Activated CD4-positive, alpha-beta T cell treated with anti-CD3 and anti-CD28 coated beads, Interleukin-2, amount 50 U/mL, for 16 hours (primary cell): Measurements from ENCODE around the gene SORCS2.

Experiments used
- DNase-seq: peaks from one replicate; pipeline ENCODE4 v3.0.0-alpha.2; 2020

SORCS2 gene

DNA sequence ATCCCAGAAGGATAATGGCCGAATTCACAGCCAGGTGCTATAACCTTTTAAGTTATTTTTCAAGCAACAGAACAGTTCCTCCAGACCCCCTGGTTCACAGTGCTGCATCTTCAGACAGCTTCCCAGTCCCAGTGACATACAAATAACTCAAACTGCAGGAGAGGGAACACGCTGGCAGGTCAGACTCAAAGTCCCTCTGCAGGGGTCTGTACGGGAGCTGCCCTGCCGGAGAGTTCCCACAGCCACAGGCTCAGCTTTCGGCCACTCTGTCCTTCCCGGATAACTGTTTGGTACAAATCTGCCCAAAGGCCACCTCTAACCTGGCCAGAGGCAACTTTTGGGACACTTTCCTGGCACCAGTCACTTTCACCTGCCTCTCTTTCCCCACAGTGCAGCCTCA lies 517.1 kb downstream of the SORCS2 start:
- no peak for DNase-seq

DNA sequence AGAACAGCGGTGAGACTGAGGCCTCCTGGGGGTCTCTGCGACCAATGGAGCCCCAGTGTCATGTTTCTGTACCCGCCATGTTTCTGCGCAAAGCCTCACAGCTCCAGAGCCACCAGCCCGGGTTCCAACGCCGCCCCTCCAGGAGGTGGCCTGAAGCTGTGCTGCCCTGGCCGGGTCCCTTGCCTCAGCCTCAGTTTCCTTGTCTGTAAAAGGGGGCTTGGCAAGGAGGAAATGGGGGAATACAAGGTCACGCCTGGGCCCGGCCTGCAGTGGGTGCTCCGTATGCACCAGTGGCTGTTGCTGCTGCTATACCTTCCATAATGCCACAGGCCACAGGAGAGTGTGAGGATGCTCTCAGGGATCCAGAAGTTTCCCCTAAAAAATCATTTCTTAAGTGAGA lies 517.8 kb downstream of the SORCS2 start:
- no peak for DNase-seq

DNA sequence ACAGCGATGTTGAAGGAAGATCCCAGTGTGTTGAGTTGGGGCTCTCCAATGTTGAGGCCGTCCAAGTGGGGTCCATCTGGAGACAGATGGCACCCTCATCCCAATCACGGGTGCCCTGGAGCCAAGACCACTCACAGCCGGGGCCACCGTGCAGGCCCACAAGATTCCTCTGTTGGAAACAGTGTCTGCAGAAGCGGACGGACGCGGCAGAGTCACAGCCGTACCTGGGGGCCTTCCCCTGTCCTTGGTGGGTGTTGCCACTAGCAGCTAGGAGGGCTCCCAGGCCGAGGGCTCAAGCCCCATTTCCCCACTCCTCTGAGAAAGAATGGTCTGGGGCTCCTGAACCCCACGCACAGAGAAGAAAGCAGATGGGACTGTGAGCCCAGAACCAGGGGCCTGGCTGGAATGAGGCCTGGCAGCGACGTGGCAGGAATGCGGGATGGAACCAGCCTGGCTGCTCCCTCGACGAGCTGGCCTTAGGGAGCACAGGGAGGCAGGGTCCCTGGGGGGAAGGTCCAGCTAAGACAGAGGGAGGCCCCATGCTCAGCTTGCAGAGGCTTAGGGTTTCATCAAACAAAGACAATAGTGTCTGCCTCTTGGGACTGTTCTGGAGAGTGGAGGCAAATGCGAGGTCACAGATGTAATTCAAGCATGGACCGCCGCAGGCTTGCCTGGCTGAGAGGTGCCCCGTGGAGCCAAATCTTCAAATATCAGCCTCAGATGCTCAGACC lies 518.4 kb downstream of the SORCS2 start:
- DNase-seq: no peak

DNA sequence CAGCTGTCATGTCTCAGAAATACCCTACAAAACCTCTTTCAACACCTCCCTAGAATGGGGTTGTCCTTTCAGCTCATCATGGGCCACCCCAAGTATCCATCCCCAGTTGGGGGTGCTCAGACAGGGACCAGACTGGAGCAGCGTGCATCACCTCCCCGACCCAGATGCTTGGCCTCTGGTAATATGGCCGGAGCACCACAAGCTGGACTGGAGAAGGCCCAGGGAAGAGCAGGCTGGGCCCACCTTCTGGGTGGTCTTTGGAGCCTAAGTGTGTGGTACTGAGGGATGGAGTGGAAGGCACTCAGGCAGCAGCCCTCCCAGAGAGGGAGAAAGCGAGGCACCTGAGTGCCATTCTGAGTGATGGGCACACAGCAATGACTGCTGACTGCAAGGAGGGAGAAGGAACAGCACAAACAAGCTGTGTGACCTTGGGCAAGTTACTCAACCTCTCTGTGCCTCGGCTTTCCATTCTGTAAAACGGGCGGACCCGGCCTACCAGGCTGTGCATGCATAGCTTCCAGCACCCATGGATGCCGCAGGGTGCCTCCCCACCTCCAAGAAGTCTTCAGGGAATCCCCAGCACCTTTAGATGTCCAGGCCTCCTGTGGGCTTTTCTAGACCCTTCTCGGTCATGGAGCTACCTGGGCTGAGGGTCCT lies 519.1 kb downstream of the SORCS2 start:
- DNase-seq: no peak

DNA sequence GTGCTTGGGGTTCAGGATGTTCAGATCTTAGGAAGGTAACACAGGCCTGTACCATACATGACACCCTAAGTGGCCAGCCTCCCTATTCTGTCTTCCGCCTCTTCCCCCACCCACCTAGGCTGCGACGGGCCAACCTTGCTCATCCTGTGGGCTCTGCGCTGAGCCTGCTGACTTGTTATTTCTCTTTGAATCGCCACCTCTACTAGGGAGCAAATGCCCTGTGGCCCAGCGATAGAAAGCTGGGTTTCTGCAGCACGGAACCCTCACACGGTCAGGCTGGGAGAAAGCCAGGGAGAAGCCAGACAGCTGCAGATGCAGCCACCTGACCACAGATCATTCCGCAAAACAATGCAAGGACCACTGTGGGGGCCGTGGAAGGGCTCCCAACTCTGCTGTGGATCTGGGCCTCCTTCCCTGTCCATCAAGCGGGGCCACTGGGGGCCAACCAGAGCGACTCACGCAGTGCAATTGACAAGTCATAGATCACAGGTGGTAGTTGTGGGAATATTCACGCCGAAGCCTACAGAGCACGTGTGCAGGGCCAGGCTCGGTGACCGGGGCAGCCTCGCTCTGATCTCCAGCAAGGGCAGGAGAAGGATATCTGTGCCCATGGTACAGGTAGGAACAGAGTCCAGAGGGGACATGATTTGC lies 519.8 kb downstream of the SORCS2 start:
- no peak for DNase-seq

DNA sequence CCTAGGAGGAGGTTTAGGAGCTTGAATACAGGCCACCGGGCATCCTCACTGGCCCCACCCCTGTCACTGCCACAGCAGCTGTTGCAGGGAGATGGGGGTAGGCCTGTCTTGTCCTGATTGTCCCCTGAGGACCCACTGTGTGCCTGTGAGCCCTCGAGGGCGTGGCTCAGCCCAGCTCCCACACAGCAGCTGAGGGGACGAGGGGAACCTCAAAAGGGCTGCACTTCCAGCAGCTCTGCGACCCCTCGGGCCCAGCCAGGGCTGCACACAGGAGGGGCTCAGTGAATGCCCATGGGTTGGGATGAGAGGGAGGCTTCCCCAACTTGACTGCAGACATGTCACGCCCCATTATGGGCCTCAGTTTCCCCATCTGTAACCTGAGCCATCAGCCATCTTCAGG lies 521.4 kb downstream of the SORCS2 start:
- no peak for DNase-seq

DNA sequence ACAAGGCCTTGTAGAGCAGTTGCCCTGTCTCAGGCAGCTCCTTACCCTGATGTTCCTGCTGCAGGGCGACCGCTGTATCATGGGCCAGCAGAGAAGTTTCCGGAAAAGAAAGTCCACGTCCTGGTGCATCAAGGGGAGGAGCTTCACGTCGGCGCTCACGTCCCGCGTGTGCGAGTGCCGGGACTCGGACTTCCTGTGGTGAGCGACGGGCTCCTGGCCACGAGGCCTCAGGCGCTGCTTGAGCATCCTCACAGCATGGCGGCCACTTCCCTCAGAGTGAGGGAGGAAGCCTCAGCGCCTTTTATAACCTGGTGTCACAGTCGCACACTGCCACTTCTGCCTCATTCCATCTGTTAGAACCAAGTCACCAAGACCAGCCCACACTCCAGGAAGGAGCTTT lies 521.8 kb downstream of the SORCS2 start:
- DNase-seq: no peak

DNA sequence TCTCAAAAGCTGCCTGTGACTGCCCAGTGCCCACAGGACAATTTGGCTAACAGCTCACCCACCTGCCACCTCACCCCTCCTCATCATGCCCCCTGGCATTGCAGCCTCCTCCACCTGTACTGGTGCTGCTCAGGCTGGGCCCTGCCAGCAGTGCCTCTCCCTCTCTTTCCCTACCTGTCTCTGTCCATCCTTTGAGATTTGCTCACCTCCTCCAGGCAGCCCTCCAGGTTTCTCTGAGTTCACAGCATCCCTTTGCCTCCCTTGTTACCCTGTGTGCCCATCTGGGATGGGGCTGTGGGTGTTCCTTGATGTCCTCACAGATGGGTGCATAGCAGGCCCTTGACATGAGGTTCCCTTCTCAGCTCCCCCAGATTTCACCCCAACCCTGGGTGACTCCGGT lies 522.4 kb downstream of the SORCS2 start:
- DNase-seq: no peak

DNA sequence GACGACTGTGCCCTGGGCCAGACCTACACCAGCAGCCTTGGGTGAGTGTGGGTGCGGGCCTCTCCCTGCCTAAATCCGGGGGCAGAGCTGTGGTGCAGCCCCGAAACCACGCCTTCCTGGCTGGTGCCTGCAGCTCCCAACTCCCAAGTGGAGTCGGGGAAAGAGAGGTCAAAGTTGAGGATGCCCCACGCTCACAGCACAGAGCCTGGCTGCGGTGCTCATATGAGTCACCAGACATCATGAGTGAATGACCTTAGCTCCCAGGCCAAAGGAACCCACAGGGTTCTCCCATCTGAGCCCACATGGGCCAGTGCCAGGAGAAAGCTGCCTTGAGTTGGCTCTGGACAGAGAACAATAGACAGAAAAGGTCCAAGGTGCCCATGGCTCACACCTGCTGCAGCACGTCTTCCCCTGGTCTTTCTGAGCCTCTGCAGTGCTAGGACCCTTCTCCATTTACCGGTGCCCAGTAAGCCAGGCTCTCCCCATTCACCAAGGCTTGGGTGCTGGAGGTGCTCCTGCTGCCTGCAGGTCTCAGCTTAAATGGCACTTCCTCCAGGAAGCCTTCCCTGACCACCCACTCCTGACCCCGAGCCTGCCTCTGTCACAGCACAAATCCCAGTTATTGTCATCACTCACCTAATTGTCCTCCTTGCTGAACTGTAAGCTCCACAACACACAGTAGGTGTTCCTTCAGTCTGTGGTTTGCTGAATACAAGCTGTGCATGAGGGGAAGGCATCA lies 523.1 kb downstream of the SORCS2 start:
- DNase-seq: no peak

DNA sequence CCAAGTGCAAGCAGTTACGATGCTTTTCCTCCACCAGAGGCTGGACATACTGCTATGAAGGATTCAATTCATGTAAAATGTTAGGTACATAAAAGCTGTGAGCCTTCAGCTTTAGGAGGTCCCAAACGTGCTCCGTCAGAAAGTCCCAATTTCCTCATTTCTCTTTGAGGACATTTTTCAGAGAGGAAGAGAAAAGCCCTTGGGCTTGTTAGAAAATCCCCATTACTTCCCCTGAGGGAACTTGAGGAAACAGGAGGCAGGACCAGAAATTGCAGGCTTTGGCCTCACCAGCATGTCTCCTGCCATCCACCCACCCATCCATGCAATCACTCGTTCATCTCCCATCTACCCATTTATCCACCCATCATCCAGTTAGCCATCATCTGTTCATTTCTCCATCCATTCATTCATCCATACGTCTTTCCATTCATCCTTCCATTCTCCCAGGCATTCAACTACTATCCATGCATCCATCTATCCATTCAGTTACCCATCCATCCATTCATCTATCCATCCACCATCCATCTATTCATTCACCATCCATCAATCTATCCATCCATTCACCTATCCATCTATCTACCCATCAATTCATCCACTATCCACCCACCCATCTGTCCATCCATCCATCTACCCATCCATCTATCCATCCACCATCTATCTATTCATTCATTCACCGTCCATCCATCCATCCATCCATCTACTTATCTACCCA lies 523.8 kb downstream of the SORCS2 start:
- no peak for DNase-seq

DNA sequence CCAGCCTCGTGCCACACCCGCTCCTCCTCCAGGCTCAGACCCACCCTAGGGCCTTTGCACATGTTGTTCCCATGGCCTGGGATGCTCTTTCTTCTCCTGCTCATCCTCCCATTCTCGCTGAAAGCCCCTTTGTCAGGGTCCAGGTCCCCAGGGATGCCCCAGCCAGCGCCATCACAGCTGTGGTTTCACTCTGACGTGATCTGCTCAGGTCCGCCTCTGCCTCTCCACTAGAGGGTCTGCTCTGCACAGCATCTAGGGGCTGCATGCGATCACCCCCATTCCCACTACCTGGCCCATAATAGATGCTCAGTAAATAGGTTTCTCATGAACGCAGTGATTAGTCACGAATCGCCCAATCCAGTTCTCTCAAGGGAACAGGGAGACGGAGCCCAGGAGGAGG lies 524.8 kb downstream of the SORCS2 start:
- DNase-seq: no peak

DNA sequence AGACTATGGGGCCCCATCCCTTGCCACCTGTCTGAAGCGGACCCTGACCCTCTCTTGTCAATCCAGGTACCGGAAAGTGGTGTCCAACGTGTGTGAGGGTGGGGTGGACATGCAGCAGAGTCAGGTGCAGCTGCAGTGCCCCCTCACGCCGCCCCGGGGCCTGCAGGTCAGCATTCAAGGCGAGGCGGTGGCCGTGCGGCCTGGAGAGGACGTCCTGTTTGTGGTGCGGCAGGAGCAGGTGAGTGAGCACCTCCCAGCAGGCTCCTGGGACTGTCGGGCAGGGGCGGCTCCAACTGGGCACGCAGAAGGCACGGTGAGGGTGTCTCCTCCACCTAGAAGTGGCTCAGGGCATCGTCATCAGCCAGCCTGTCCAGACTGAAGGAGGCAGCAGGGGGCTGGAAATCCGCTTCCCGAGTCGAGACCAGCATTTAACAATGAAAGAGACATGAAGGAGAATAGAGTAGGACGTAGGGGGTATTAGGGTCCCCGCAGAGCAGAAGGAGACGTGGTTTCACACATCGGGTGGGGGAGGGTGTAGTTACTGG lies 525.7 kb downstream of the SORCS2 start:
- DNase-seq: no peak

DNA sequence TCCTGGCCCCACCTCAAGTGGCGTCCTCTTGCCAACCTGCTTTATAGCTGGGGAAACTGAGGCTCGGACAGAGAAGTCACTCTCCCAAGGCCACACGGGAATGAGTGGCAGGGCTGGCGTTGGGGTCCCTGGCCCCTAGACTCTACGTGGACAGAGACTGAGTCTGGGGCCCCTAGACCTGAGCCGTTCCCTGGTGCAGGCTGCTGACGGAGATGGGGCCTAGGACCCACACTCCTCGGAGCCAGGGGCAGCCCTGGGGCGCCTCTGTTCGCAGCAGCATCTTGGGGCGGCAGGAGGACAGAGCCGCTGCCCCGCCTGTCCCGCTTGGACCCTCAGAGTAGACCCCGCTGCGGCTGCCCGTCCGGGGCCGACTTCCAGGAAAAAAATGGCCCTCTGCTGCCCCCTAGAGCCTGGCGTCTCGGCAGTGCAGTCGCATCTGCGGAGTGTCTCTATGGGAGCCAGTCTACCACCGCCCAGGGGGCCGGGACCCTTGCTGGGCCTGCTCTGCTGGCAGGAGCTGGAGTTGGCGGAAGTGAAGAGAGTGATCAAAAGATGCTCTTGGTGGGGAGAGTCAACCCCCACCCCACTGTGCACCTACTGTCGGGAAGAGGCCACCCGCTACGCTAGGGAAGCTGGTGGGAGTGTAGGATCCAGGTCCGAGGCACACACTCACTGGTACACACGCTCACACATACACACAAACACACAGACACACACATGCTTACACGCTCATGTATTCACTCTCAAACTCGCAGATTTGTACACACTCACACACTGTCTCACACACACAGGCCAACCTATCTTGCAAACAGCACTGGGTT lies 527.2 kb downstream of the SORCS2 start:
- peak; percentile 55 for DNase-seq

DNA sequence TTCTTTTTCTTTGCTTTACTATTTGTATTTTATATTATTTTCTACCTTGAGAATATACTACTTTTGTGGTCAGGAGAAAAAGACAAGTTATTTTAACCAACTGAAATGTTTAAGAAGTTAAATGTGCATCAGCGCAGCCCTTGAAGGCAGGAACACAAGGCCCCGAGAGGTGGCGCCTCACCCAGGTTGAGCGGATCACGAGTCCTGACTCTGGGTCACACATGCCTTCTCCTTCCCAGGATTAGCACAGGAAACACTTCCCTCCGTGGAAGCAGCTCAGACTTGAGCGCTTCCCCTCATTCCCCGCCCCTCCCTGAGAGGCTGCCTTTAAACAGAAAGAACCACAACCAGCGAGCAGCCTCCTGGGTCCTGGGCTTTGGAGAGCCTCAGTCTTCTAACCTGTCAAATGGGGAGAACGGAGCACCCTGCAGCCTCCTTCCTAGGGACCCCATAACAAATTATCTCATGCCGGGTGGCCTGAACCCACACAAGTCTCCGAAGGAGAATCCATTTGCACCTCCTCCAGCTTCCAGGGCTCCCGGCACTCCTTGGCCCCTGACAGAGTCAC lies 529.7 kb downstream of the SORCS2 start:
- no peak for DNase-seq

DNA sequence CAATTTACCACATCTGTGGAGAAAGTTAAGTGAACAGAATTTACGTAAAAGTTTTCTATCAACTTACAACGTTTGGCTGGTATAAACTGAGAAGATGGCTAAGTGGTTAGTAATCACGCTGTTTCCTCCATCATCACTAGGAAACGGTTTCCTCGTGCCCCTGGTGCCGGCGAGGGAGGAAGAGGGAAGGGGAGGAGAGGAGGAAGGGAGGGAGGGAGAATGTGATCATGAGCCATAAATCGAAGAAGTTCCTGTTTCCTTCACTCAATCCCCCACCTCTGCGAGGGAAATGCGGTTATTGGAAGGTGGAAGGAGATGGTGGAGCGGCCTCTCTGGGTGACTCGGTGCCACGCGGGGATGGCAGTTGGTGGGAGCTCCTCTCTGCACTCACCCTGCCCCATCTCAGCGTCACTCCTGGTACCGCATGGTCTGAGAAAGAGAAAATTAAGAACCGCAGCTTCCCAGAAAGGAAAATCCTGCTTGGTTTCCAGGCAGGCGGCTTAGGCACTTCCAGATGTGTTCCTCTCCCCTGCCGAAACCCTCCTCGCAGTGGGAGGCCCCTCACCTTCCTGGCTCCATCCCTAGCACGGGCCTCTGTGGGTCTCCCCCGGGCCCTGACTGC lies 530.5 kb downstream of the SORCS2 start:
- no peak for DNase-seq

DNA sequence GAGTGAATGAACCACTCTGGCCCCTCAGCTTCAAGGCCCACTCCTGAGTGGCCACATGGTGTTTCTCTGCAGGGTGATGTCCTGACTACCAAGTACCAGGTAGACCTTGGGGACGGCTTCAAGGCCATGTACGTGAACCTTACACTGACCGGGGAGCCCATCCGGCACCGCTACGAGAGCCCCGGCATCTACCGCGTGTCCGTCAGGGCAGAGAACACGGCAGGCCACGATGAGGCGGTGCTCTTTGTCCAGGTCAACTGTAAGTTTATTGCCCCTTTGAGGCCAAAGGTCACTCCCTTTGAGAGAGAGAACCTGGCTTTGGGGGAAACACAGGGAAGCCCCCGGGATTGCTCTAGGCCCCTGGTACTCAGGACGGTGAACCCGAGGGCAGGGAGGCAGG lies 531.3 kb downstream of the SORCS2 start:
- no peak for DNase-seq

DNA sequence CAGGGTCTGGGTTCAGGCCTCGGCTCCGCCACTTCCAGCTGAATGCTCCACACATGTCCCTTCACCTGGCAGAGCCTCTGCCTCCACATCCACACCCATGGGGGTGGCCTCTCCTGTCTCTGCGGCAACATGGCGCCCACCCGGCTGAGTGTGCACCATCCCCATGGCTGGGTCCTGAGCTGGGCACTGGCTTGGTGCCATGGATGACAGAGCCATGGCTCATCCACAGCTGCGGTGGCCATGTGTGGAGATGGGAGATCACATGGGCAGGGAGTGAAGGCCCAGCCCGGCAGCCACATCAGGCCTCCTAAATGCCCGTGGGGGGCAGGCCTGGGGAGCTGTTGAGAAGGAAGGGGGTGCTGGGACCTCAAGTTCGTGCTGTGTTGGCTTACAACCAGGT lies 533.6 kb downstream of the SORCS2 start:
- no peak for DNase-seq

DNA sequence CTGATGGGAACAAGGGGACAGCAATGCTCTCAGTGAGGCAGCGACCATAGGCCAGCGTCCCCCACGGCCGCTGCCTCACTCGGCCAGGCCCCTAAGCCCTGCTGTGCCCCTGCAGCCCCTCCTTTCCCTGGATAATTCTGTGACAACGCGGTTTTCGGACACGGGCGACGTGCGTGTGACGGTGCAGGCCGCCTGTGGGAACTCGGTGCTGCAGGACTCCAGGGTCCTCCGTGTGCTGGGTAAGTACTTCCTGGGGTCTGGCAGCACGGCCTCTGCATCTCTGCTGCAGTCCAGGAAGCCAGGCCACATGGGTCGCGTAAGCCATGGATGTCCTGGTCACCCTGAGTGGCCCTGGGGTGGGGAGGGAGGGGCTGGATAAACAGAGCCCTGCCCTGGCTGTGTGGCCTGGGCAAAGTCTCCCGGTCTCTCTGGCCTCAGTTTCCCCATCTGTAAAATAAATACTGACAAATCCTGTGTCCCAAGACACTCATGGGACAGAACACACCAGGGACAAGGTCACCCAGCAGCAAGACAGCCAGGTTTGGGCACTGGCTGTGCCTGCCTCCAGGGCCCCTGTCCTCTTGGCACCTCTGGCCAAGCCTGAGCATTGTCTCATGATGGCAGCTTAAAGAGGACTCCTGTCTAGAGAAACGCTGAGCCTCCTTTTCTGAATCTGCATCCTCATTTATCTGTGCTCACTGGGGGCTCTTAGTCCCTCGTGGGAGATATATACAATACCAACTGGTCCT lies 534.5 kb downstream of the SORCS2 start:
- DNase-seq: no peak

DNA sequence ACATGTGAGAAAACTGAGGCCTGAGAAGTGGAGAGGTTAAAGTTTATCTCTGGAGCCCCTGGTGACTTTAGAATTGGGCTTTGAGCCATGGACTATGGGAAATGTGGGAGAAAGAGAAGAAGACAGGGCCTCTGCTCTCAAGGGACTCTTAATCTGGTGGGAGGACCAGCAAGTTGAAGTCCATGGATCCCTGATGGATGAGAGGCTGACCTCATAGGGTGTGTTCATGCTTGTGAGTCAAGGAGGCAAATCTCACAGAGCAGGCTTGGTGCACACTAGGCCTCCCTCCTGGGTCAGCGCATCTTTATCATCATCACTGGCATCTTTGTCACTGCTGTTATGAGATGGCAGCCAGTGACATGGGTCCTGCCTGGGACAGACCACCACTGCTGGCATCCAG lies 535.4 kb downstream of the SORCS2 start:
- no peak for DNase-seq

DNA sequence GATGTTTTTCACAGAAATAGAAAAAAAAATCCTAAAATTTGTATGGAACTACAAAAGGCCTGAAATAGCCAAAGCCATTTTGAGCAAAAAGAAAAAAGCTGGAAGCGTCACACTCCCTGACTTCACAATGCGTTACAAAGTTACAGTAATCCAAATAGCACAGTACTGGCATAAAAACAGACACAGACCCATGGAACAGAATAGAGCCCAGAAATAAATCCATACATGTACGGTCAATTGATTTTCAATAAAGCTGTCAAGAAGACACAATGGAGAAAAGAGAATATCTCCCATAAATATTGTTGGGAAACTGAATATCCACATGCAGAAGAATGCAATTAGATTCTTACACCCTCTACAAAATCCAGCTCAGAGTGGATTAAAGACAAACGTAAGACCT lies 539.1 kb downstream of the SORCS2 start:
- DNase-seq: no peak
